COR-L47 (cell line): ENCODE results near the gene ASPDH.

Source experiments
- DNase-seq: peaks from one replicate; lab custom pipeline; 2025; lab: John Stamatoyannopoulos, UW

ASPDH gene

GRCh38 chr19:50514346-50515167 lies 844 bp upstream of the ASPDH start:
- DNase-seq: peak; percentile 73

DNA sequence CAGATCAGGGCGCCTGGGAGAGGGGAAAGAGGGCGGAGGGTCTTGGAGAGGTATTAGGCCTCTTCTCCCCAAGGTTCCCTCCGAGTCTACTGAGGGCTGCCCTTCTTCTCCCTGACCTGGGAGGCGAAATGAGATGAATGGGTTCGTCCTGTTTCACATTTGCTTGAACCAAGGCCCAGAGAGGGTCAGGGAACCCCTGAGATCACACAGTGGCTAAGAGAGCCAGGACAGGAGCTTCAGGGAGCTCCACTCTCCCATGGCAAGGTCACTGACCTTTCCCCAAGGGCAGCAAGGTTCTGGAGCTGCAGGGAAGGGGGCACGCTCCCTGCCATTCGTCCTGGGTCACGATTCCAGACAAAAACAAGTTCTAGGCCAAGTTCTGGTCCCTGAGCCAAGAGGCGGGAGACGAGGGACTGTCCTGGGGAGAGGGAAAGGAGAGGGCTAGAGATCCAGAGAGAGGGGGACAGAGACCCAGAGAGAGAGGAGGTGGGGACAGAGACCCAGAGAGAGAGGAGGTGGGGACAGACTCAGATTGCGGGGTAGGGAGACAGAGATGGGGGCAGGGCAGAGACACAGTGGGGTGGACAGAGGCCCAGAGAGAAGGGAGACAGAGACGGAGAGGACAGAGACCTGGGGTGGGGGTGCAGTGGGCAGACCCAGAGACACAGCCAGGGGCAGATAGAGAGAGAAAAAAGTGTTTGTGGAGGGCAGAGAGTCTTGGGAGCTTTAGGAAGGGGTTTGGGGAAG lies 541 bp downstream of the ASPDH start:
- DNase-seq: no peak

- DNase-seq: no peak
Measured at GRCh38 chr19:50512112-50512998, 1.4 kb downstream of the ASPDH start.

- peak; percentile 99 for DNase-seq
Measured at GRCh38 chr19:50511069-50511822, 2.5 kb downstream of the ASPDH start, which contains the start of gene JOSD2. JOSD2 (minus strand) TSS chr19:50511191; CDS start chr19:50510431, 760 bp downstream.

DNA sequence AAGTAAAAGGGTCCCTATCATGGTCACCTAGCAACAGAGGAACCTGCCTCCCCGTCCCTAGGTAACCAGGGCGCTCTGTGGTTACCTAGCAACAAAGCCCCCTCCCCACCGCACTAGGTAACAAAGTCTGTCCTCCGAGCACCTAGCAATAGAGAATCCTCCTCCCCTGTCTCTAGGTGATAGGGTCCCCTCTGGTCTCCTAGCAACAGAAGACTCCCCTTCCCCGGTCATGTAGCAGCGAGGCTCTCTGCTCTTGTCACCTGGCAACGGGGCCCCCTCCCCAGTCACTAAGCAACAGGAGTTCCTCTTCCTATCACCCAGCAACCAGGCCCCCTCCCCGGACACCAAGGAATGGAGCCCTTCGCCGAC lies 3.0 kb downstream of the ASPDH start:
- peak; percentile 97 for DNase-seq

DNA sequence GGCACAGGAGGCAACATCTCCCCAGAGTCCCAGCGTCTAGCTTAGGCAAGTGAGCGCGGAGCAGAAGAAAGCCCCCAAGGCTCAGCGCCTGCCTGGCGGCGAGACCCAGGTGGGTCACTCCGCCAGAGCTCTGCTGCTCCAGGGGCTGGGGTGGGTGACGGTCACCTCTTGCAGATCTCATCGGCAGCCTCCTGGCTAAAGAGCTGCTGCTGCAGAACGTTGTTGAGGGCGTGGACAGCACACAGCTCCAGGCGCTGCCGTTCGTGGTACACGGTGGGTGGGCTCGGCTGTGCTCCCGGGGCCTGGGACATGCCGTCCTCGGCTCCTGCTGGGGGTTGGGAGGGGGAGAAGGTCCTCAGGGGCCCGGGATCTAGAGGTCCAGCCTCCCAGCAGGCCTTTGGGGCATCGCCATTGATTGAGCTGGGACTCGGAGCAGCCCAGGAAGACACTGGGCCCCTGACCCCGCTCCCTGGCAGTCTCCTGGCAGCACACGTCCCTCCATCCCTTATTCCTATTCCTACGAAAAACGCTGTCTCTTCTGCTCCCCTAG lies 3.5 kb downstream of the ASPDH start:
- DNase-seq: no peak

GRCh38 chr19:50509366-50509765 lies 4.3 kb downstream of the ASPDH start:
- no peak for DNase-seq

- no peak for DNase-seq
Measured at GRCh38 chr19:50508843-50509190, 4.9 kb downstream of the ASPDH start.

DNA sequence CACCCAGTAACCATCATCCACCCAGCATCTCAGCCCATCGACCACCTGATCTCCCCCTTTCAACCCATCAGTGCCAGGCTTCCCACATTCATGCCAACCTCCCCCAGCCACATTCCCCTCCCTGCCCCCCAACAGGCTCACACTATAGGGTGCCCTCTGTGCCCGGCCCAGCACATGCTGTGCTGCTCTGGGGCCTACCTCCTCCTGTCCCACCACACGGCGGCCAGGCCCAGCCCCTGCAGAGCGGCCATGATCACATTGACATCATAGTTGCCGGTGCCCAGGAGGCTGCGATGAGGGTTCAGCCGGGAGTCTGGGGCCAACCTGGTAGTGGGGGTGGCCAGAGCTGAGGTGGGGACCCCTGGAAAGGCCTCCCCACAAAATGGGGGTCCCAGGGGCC lies 6.3 kb downstream of the ASPDH start:
- no peak for DNase-seq

DNA sequence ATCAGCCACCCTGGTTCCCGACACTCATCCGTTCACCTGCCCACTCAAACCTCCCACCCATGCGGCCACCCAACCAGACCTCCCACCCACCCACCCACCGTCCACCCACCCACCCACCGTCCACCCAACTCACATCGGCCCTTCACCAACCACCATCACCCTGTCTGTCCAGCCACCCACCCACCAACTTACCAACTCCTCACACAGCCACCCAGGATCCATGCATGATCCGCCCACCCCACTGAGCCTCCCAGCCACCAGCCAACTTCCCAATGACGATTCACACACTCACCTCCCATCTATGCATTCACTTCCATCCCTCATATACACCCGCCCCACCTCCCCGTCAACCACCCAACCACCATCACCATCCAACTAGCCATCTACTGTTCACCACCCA lies 7.0 kb downstream of the ASPDH start:
- DNase-seq: no peak

- DNase-seq: no peak
Measured at GRCh38 chr19:50505856-50506611, 7.7 kb downstream of the ASPDH start.

DNA sequence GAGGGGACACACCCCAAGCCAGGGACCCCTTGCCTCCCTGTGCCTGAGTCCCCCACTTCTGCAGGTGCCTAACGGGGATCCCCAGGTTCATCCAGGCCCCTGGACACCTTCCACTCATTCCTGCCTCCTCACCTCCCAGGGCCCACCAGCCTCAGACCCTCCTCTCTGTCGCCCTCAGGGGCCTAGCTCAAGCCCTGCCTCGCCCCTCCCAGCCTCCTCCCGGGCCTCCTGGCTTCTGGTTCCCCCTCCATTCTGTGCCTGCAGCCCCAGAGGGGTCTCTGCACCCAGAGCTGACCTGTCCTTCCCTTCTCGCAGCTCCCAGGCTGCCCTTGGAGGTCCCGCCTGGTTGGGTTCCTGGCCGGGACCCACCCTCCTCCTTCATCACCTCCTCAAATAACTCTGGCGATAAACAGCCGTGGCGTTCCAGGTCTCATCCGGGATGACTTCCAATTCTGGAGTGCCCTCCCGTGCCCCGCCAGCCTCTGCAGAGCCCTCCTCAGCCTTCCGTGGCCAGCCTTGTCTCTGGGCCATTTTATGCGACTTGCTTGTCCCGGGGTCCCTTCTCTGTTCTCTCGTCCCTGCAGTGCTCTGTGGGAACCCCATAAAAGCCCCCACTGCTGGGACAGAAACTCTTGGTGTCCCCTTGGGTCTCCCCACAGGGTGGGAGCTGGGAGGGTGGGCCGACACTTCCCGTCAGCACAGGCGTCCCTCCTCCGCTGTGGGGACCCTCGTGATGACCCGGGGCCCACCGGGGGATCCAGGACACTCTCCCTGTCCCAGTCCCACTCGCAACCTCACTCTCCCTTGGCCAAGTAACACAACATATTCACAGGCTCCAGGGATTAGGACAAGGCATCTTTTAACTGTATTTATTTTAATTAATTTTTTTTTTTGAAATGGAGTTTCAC lies 11.9 kb downstream of the ASPDH start:
- DNase-seq: no peak

DNA sequence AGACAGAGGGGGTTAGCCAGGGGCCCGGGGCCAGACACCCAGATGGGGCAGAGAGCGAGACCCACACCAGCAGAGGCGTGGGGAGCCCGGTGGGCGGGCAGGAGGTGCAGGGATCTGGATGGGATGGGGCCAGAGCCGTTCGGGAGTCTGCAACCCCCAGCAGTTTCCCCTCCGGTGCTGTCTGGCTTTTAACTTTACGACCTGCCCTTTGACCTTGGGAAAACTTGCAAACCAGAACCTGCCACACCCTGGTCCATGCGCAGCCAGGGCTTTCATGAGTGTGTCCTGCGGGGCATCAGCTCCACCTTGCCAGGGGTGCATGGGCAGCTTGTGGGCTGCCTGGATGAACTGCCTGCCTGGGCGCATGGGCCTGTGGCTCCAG lies 12.5 kb downstream of the ASPDH start:
- no peak for DNase-seq

- no peak for DNase-seq
Measured at GRCh38 chr19:50500753-50501151, 13.0 kb downstream of the ASPDH start.

GRCh38 chr19:50500060-50500752 lies 13.5 kb downstream of the ASPDH start:
- DNase-seq: peak; percentile 55

DNA sequence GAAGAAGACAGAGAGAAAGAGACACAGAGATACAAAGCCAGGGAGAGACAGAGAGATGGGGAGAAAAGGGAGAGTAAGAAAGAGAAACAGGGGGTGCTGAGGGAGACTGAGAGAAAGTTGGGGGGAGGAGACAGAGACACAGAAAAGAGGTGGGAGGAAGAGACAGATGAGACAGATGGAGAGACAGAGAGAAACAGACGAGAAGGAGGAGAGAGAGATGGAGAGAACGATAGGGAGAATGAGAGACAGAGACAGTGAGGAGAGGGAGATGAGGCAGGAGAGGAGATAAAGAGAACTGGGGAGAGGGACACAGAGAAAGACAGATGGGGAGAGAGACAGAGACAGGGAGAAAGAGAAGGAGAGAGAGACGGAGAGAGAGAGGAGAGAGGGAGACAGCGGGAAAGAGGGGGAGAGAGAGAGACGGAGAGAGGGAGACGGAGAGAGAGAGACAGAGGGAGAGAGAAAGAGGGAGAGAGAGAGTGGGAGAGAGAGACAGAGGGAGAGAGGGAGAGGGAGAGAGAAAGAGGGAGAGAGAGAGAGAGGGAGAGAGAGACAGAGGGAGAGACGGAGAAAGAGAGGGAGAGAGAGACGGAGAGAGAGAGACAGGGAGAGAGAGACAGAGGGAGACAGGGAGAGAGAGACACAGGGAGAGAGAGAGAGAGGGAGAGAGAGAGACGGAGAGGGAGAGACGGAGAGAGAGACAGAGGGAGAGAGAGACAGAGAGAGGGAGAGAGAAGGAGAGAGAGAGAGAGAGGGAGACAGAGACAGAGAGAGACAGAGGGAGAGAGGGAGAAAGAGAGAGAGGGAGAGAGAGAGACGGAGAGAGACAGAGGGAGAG lies 15.3 kb downstream of the ASPDH start:
- no peak for DNase-seq

DNA sequence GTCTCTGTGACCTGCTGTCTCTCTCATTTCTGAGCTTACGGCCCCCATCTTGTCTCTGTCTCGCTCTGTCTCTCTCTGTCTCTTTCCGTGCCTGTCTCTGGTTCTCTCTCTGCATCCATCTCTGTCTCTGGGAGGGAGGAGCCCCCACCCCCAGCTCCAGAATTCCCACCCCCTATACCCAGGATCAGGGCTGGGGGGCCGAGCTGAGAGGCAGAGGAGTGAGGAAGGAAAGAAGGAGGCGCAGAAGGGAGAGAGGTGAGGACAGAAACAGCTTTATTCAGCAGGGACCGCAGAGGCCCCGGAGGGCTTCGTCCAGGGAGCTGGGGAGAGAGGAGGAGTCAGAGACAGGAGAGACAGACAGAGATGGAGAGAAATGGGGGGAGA lies 16.7 kb downstream of the ASPDH start:
- DNase-seq: no peak
